Gastroesophageal sphincter (tissue), 4 donors: ENCODE data around the gene TP63. TPM values are rescaled to one million over a fixed set of nuclear protein-coding genes. Genes with fewer than 3 reads are reported as not detected.

Experiments used
- ATAC-seq: fragments of 150-250 bp; one replicate; pipeline ENCODE4 v1.9.1; 2016; ENCODE audit warnings: mild to moderate bottlenecking, moderate library complexity
- H3K27ac ChIP-seq, 4 donors: fragments of 200-600 bp; sonication (generic) in 3 of 4; 1 replicate in 3 of 4; 2 replicates in 1 of 4; pipeline ENCODE4 v1.5.1; 2016 to 2019
- H3K27me3 ChIP-seq: fragments of 200-600 bp; sonication (generic); one replicate; pipeline ENCODE4 v1.5.1; 2019
- H3K36me3 ChIP-seq, 2 donors: fragments of 200-600 bp; sonication (generic); one replicate each; pipeline ENCODE4 v1.5.1; 2019; ENCODE audit warnings: control low read depth in 1 of 2
- H3K4me1 ChIP-seq, 3 donors: fragments of 200-600 bp; sonication (generic); 1 replicate in 2 of 3; 2 replicates in 1 of 3; pipeline ENCODE4 v1.5.1; 2016 to 2019; ENCODE audit warnings: control low read depth in 2 of 3
- H3K4me3 ChIP-seq, 2 donors: fragments of 200-600 bp; sonication (generic); one replicate each; pipeline ENCODE4 v1.5.1; 2019; ENCODE audit warnings: mild to moderate bottlenecking in 1 of 2, moderate library complexity in 1 of 2
- H3K9me3 ChIP-seq, 3 donors: fragments of 200-600 bp; sonication (generic); one replicate each; pipeline ENCODE4 v1.5.1; 2017 to 2019; ENCODE audit warnings: control low read depth in 2 of 3
- CTCF ChIP-seq, 4 experiments: fragments of 200-600 bp in 2 of 4; fragments of 450-650 bp in 2 of 4; sonication (generic) in 1 of 4; IDR thresholded peaks; one replicate each; pipeline ENCODE4 v1.5.1; 2017 to 2019; ENCODE audit warnings: antibody characterized with exemption in 4 of 4, mild to moderate bottlenecking in 2 of 4, moderate library complexity in 2 of 4
- EP300 ChIP-seq: sonication (generic); formaldehyde crosslinking; IDR thresholded peaks from one replicate; pipeline ENCODE4 v1.6.1; 2017; ENCODE audit warnings: antibody characterized with exemption, mild to moderate bottlenecking
- POLR2A ChIP-seq, 2 donors: fragments of 450-650 bp; IDR thresholded peaks; one replicate each; pipeline ENCODE4 v1.6.1; 2017; ENCODE audit warnings: antibody characterized with exemption in 2 of 2, mild to moderate bottlenecking in 2 of 2, moderate library complexity in 1 of 2
- POLR2AphosphoS5 ChIP-seq: sonication (generic); formaldehyde crosslinking; IDR thresholded peaks from one replicate; pipeline ENCODE4 v1.6.1; 2017; ENCODE audit warnings: antibody characterized with exemption
- WGBS, 2 donors: methylation state at CpG; one replicate each; pipeline ENCODE4 v1.1.5; 2018; ENCODE audit warnings: low coverage in 1 of 2; 5-methylcytosine and 5-hydroxymethylcytosine counted together
- total RNA-seq, 4 donors: library from RNA; depleted of rRNA; stranded (reverse); fragments of >200 nt; gene quantifications; one replicate each; pipeline ENCODE4 v1.1.0, GENCODE V29; 2016

TP63 gene
- total RNA-seq, 4 donors from 2014 or later, result 0.13 to 7.4 (median 3.4) TPM; not detected in 1

GRCh38 chr3:189641776-189642175 lies 10.6 kb downstream of the TP63 start:
- Histone ChIP-seq H3K9me3 (no peaks in the 10 kb centered on the region), H3K36me3 (no peaks in the 10 kb centered on the region), H3K4me3 (no peak overlapping the region), H3K27me3 (no peaks in the 10 kb centered on the region), H3K27ac (no peak overlapping the region), H3K4me1 (no peaks in the 10 kb centered on the region)
- no peak for ATAC-seq
- TF ChIP-seq POLR2AphosphoS5 (no peak), POLR2A (IDR thresholded peaks at IDR 0.05) (no peak)

GRCh38 chr3:189646853-189647542 lies 15.8 kb downstream of the TP63 start:
- H3K36me3 ChIP-seq, result no peaks in the 10 kb centered on the region
- H3K27me3 ChIP-seq, result no peaks in the 10 kb centered on the region

GRCh38 chr3:189652042-189652441 lies 20.9 kb downstream of the TP63 start:
- TF ChIP-seq EP300 (no peak), POLR2AphosphoS5 (no peak), CTCF (IDR thresholded peaks at IDR 0.05) (no peak), POLR2A (IDR thresholded peaks at IDR 0.05) (no peak)
- H3K9me3 ChIP-seq, result no peaks in the 10 kb centered on the region
- no peak for ATAC-seq
- H3K36me3 ChIP-seq, result no peaks in the 10 kb centered on the region
- H3K4me1 ChIP-seq, result no peaks in the 10 kb centered on the region
- no peak overlapping the region for H3K27ac ChIP-seq
- no CpG with 5 or more reads among the region's 1 CpG for WGBS, 2 donors
- H3K27me3 ChIP-seq, result no peaks in the 10 kb centered on the region
- H3K4me3 ChIP-seq, result no peak overlapping the region

More at GRCh38 chr3:189646853-189647542, 15.8 kb downstream of the TP63 start:
- WGBS, 2 donors, result 78 to 84% methylated on average over 3 to 7 of the region's 8 CpGs
- Histone ChIP-seq H3K9me3 (no peaks in the 10 kb centered on the region), H3K4me1 (no peaks in the 10 kb centered on the region), H3K4me3 (no peak overlapping the region), H3K27ac (no peak overlapping the region)
- TF ChIP-seq POLR2A (IDR thresholded peaks at IDR 0.05) (no peak), POLR2AphosphoS5 (no peak), CTCF (IDR thresholded peaks at IDR 0.05) (no peak), EP300 (no peak)
- ATAC-seq, result no peak

- H3K27ac ChIP-seq, result no peak overlapping the region
- ATAC-seq, result no peak
- H3K4me3 ChIP-seq, result no peak overlapping the region
- no peaks in the 10 kb centered on the region for H3K4me1 ChIP-seq
- no peaks in the 10 kb centered on the region for H3K36me3 ChIP-seq
- no peaks in the 10 kb centered on the region for H3K27me3 ChIP-seq
- H3K9me3 ChIP-seq, result no peaks in the 10 kb centered on the region
- TF ChIP-seq POLR2A (IDR thresholded peaks at IDR 0.05), result no peak
- TF ChIP-seq POLR2AphosphoS5, result no peak
- TF ChIP-seq CTCF (IDR thresholded peaks at IDR 0.05), result no peak
- no peak for TF ChIP-seq EP300
These were observed 24.4 kb downstream of the TP63 start for GRCh38 chr3:189655617-189656016.

GRCh38 chr3:189659571-189659970 lies 28.4 kb downstream of the TP63 start:
- Histone ChIP-seq H3K27ac (no peak overlapping the region), H3K4me1 (no peaks in the 10 kb centered on the region), H3K4me3 (no peak overlapping the region), H3K27me3 (no peaks in the 10 kb centered on the region), H3K36me3 (no peaks in the 10 kb centered on the region), H3K9me3 (no peaks in the 10 kb centered on the region)
- TF ChIP-seq POLR2A (IDR thresholded peaks at IDR 0.05), result no peak
- no peak for TF ChIP-seq CTCF (IDR thresholded peaks at IDR 0.05)
- TF ChIP-seq POLR2AphosphoS5, result no peak
- no peak for TF ChIP-seq EP300
- no peak for ATAC-seq
- 60 to 78% methylated on average over 1 of the region's 1 CpG for WGBS, 2 donors
